KMS-11 (cell line): Measurements from ENCODE around the gene MAP4K4.

Source experiments
- H2AFZ ChIP-seq: fragments of 200-600 bp; sonication (generic); 2 replicates; pipeline ENCODE4 v1.6.1; 2016; ENCODE audit warnings: antibody characterized with exemption, mixed run types, low read depth
- H3K27ac ChIP-seq: fragments of 200-600 bp; sonication (generic); 2 replicates; pipeline ENCODE4 v1.6.1; 2016; ENCODE audit warnings: mild to moderate bottlenecking, mixed run types
- H3K27me3 ChIP-seq: fragments of 200-600 bp; sonication (generic); 2 replicates; pipeline ENCODE4 v1.6.1; 2017; ENCODE audit warnings: mild to moderate bottlenecking, low read depth, mixed run types, moderate library complexity; ENCODE audit not compliant: insufficient read depth
- H3K36me3 ChIP-seq: fragments of 200-600 bp; sonication (generic); 2 replicates; pipeline ENCODE4 v1.6.1; 2017; ENCODE audit warnings: mild to moderate bottlenecking, mixed run types; ENCODE audit not compliant: insufficient read depth
- H3K4me1 ChIP-seq: fragments of 200-600 bp; sonication (generic); 2 replicates; pipeline ENCODE4 v1.6.1; 2016; ENCODE audit warnings: mild to moderate bottlenecking, low read depth, mixed run types; ENCODE audit not compliant: poor library complexity, severe bottlenecking
- H3K4me2 ChIP-seq: fragments of 200-600 bp; sonication (generic); 2 replicates; pipeline ENCODE4 v1.7.0; 2016; ENCODE audit warnings: mild to moderate bottlenecking, mixed run types
- H3K4me3 ChIP-seq: fragments of 200-600 bp; sonication (generic); IDR thresholded peaks from 2 replicates; pipeline ENCODE4 v1.6.1; 2017; ENCODE audit warnings: low read depth, low read length, mixed read lengths; ENCODE audit not compliant: insufficient read depth
- H3K79me2 ChIP-seq: fragments of 200-600 bp; sonication (generic); 2 replicates; pipeline ENCODE4 v1.6.1; 2016; ENCODE audit warnings: low read depth, mixed run types; ENCODE audit not compliant: insufficient read depth
- H3K9ac ChIP-seq: fragments of 200-600 bp; sonication (generic); 2 replicates; pipeline ENCODE4 v1.6.1; 2016; ENCODE audit warnings: mild to moderate bottlenecking, mixed run types
- H4K20me1 ChIP-seq: fragments of 200-600 bp; sonication (generic); 2 replicates; pipeline ENCODE4 v1.6.1; 2016; ENCODE audit warnings: mild to moderate bottlenecking, mixed run types; ENCODE audit not compliant: insufficient read depth
- TF ChIP-seq, protein P1 (sequence below): fragments of 200-600 bp; sonication (generic); conservative IDR thresholded peaks from 2 replicates; pipeline ENCODE4 v1.6.1; 2017; ENCODE audit warnings: low read depth, mild to moderate bottlenecking, antibody characterized with exemption, low read length, moderate library complexity, mixed read lengths

MAP4K4 gene

DNA sequence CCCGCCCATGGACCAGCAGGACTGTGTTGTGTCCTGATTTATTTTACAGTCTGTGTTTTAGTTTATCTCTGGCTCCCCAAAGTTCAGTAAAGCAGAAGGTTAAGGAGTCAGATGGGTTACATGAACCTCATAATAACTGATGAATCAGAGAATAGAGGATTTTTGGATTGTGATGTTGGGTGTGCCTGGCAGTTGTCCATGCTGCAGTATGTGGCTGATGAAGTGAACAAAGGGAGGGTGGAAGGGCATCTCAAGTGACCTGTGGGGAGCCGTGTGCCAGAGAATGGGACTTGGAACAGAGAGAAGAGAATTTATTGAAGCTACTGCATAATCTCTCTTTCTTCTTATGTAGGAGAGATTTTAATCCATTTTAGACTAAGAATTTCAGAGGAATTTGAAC, 145.5 kb downstream of the MAP4K4 start:
- Histone ChIP-seq H3K4me2 (no peak overlapping the region), H3K27me3 (no peaks in the 10 kb centered on the region), H3K4me1 (no peaks in the 10 kb centered on the region), H3K36me3 (no peaks in the 10 kb centered on the region), H2AFZ (no peak overlapping the region), H3K27ac (no peak overlapping the region), H3K79me2 (no peaks in the 10 kb centered on the region), H3K9ac (no peak overlapping the region), H4K20me1 (no peaks in the 10 kb centered on the region), H3K4me3 (no peak overlapping the region)
- TF ChIP-seq, protein P1, sequence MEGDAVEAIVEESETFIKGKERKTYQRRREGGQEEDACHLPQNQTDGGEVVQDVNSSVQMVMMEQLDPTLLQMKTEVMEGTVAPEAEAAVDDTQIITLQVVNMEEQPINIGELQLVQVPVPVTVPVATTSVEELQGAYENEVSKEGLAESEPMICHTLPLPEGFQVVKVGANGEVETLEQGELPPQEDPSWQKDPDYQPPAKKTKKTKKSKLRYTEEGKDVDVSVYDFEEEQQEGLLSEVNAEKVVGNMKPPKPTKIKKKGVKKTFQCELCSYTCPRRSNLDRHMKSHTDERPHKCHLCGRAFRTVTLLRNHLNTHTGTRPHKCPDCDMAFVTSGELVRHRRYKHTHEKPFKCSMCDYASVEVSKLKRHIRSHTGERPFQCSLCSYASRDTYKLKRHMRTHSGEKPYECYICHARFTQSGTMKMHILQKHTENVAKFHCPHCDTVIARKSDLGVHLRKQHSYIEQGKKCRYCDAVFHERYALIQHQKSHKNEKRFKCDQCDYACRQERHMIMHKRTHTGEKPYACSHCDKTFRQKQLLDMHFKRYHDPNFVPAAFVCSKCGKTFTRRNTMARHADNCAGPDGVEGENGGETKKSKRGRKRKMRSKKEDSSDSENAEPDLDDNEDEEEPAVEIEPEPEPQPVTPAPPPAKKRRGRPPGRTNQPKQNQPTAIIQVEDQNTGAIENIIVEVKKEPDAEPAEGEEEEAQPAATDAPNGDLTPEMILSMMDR, result no peak

- no peak overlapping the region for H2AFZ ChIP-seq
- no peak overlapping the region for H3K4me3 ChIP-seq
- no peaks in the 10 kb centered on the region for H3K36me3 ChIP-seq
- TF ChIP-seq, protein P1, result no peak
- H3K79me2 ChIP-seq, result no peaks in the 10 kb centered on the region
- no peak overlapping the region for H3K4me2 ChIP-seq
- H4K20me1 ChIP-seq, result no peaks in the 10 kb centered on the region
- H3K4me1 ChIP-seq, result no peaks in the 10 kb centered on the region
- no peak overlapping the region for H3K27ac ChIP-seq
- no peak overlapping the region for H3K9ac ChIP-seq
- H3K27me3 ChIP-seq, result no peaks in the 10 kb centered on the region
These were observed 146.0 kb downstream of the MAP4K4 start for GRCh38 chr2:101843471-101843870.

DNA sequence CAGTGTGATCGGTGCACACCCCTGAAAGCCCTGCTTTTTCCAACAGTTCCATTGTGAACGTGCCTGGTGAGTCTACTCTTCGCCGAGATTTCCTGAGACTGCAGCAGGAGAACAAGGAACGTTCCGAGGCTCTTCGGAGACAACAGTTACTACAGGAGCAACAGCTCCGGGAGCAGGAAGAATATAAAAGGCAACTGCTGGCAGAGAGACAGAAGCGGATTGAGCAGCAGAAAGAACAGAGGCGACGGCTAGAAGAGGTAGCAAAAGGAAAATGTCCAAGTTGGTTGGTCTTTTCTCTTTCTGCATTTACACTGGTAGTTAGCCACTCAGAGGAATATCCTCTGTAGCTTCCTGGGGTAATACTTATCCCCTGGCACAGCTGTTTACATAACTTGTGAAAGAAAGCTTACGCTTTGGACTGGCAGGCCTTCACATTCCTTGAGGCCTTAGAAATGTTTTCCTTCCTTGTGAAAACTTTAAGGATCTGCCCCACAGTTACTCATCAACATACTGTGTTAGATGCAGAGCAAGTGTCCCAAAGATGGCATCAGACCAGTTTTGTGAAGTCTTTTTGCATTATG, 146.6 kb downstream of the MAP4K4 start:
- Histone ChIP-seq H3K79me2 (no peaks in the 10 kb centered on the region), H3K4me1 (no peaks in the 10 kb centered on the region), H3K27ac (no peak overlapping the region), H3K9ac (no peak overlapping the region), H3K4me2 (no peak overlapping the region), H3K4me3 (no peak overlapping the region), H2AFZ (no peak overlapping the region), H3K36me3 (no peaks in the 10 kb centered on the region), H4K20me1 (no peaks in the 10 kb centered on the region), H3K27me3 (no peaks in the 10 kb centered on the region)
- TF ChIP-seq, protein P1, result no peak

DNA sequence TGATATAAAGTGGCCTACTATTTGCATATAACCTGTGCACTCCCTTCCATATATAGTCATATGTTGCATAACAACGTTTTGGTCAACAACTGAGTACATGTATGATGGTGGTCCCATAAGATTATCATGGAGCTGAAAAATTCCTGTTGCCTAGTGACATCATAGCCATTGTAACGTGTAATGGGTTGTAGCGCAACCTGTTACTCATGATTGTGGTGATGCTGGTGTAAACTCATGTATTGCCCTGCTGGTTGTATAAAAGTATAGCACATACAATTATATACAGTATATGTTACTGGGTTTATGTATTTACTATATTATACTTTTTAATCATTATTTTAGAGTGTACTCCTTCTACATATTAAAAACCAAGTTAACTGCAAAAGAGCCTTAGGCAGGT, 149.5 kb downstream of the MAP4K4 start:
- Histone ChIP-seq H3K36me3 (no peaks in the 10 kb centered on the region), H4K20me1 (no peaks in the 10 kb centered on the region), H3K27ac (no peak overlapping the region), H3K27me3 (no peaks in the 10 kb centered on the region), H3K4me1 (no peaks in the 10 kb centered on the region), H3K79me2 (no peaks in the 10 kb centered on the region), H3K9ac (no peak overlapping the region), H3K4me3 (no peak overlapping the region), H2AFZ (no peak overlapping the region), H3K4me2 (no peak overlapping the region)
- TF ChIP-seq, protein P1, result no peak
